COLO668 (cell line): ENCODE results near the gene HSPA12A.

Experiments used
- DNase-seq: peaks from one replicate; lab custom pipeline; 2025; ENCODE audit not compliant: unreplicated experiment; lab: John Stamatoyannopoulos, UW

The HSPA12A gene

GRCh38 chr10:116771101-116771958, 29.0 kb upstream of the HSPA12A start:
- DNase-seq: no peak

GRCh38 chr10:116770281-116770680, 27.9 kb upstream of the HSPA12A start:
- no peak for DNase-seq

- DNase-seq: no peak
These were observed 27.4 kb upstream of the HSPA12A start for GRCh38 chr10:116769791-116770190.

GRCh38 chr10:116769368-116769767, 27.0 kb upstream of the HSPA12A start:
- DNase-seq: no peak

- DNase-seq: no peak
These were observed 26.4 kb upstream of the HSPA12A start for GRCh38 chr10:116768786-116769185.

GRCh38 chr10:116766837-116767634, 24.7 kb upstream of the HSPA12A start:
- DNase-seq: no peak

- DNase-seq: no peak
These were observed 24.0 kb upstream of the HSPA12A start for GRCh38 chr10:116766241-116766827.

GRCh38 chr10:116765648-116766081, 23.3 kb upstream of the HSPA12A start:
- no peak for DNase-seq

- DNase-seq: no peak
These were observed 22.6 kb upstream of the HSPA12A start for GRCh38 chr10:116764979-116765378.

GRCh38 chr10:116763440-116763839, 21.1 kb upstream of the HSPA12A start:
- no peak for DNase-seq

- no peak for DNase-seq
These were observed 19.5 kb upstream of the HSPA12A start for GRCh38 chr10:116761883-116762282.

- DNase-seq: no peak
These were observed 18.6 kb upstream of the HSPA12A start for GRCh38 chr10:116760919-116761318.

GRCh38 chr10:116757246-116757645, 14.9 kb upstream of the HSPA12A start:
- DNase-seq: no peak

- no peak for DNase-seq
These were observed 13.9 kb upstream of the HSPA12A start for GRCh38 chr10:116756277-116756676.

- DNase-seq: no peak
These were observed 11.4 kb upstream of the HSPA12A start for GRCh38 chr10:116753759-116754158.

GRCh38 chr10:116752969-116753665, 10.8 kb upstream of the HSPA12A start:
- no peak for DNase-seq

GRCh38 chr10:116752563-116752962, 10.2 kb upstream of the HSPA12A start:
- DNase-seq: no peak

GRCh38 chr10:116748471-116748870, 6.1 kb upstream of the HSPA12A start:
- no peak for DNase-seq

- DNase-seq: no peak
These were observed 5.7 kb upstream of the HSPA12A start for GRCh38 chr10:116748041-116748440.

GRCh38 chr10:116747325-116747724, 5.0 kb upstream of the HSPA12A start:
- no peak for DNase-seq

GRCh38 chr10:116744885-116745284, 2.5 kb upstream of the HSPA12A start:
- DNase-seq: no peak
